GM23338 (cell line): ENCODE data around the gene CCNY. TPM values are rescaled to one million over a fixed set of nuclear protein-coding genes. Genes with fewer than 3 reads are reported as not detected.

Experiments used
- ATAC-seq: fragments of 200-7000 bp; cut with Tn5 transposase; 3 replicates; pipeline ENCODE4 v1.9.1; 2020
- DNase-seq: peaks from one replicate; pipeline ENCODE4 v3.0.0-alpha.2; 2015; ENCODE audit warnings: low spot score
- H2AFZ ChIP-seq: fragments of 200-600 bp; sonication (generic); 2 replicates; pipeline ENCODE4 v1.8.0; 2016; ENCODE audit warnings: antibody characterized with exemption, mild to moderate bottlenecking, moderate library complexity
- H3F3A ChIP-seq: fragments of 200-600 bp; sonication (generic); replicated peaks from 2 replicates; pipeline ENCODE4 v1.8.0; 2017; ENCODE audit warnings: antibody characterized with exemption, mixed run types, low read depth
- H3K27ac ChIP-seq: fragments of 200-600 bp; sonication (generic); 2 replicates; pipeline ENCODE4 v1.6.1; 2016; ENCODE audit warnings: low read depth
- H3K27me3 ChIP-seq: fragments of 200-600 bp; sonication (generic); 2 replicates; pipeline ENCODE4 v1.8.0; 2016; ENCODE audit warnings: mild to moderate bottlenecking, mixed run types, moderate library complexity; ENCODE audit not compliant: insufficient read depth
- H3K36me3 ChIP-seq: fragments of 200-600 bp; sonication (generic); 2 replicates; pipeline ENCODE4 v1.8.0; 2016; ENCODE audit warnings: mild to moderate bottlenecking; ENCODE audit not compliant: insufficient read depth
- H3K4me1 ChIP-seq: fragments of 200-600 bp; sonication (generic); 2 replicates; pipeline ENCODE4 v1.8.0; 2016; ENCODE audit warnings: mild to moderate bottlenecking, moderate library complexity; ENCODE audit not compliant: insufficient read depth
- H3K4me2 ChIP-seq: fragments of 200-600 bp; sonication (generic); 2 replicates; pipeline ENCODE4 v1.7.1; 2017; ENCODE audit warnings: mixed run types
- H3K4me3 ChIP-seq: fragments of 200-600 bp; sonication (generic); 2 replicates; pipeline ENCODE4 v1.6.1; 2016; ENCODE audit warnings: mixed run types
- H3K79me2 ChIP-seq: fragments of 200-600 bp; sonication (generic); replicated peaks from 2 replicates; pipeline ENCODE4 v1.8.0; 2017; ENCODE audit warnings: mild to moderate bottlenecking; ENCODE audit not compliant: insufficient read depth
- H3K9me2 ChIP-seq: fragments of 200-600 bp; sonication (generic); 2 replicates; pipeline ENCODE4 v1.8.0; 2017; ENCODE audit not compliant: insufficient read depth
- H4K20me1 ChIP-seq: fragments of 200-600 bp; sonication (generic); replicated peaks from 2 replicates; pipeline ENCODE4 v1.8.0; 2017; ENCODE audit warnings: mild to moderate bottlenecking; ENCODE audit not compliant: insufficient read depth
- H3K27ac Mint-ChIP-seq: 2 replicates; pipeline ENCODE4 v1.8.0; 2020; ENCODE audit warnings: inconsistent platforms, mild to moderate bottlenecking, moderate library complexity, mixed read lengths
- H3K27me3 Mint-ChIP-seq: 3 replicates; pipeline ENCODE4 v1.8.0; 2022; ENCODE audit warnings: low read depth, mild to moderate bottlenecking, moderate library complexity, mixed read lengths, inconsistent platforms; ENCODE audit not compliant: insufficient read depth, poor library complexity
- H3K36me3 Mint-ChIP-seq: 3 replicates; pipeline ENCODE4 v1.8.0; 2021; ENCODE audit warnings: low read depth, mild to moderate bottlenecking, inconsistent platforms, moderate library complexity, mixed read lengths
- H3K4me1 Mint-ChIP-seq: 3 replicates; pipeline ENCODE4 v1.8.0; 2020; ENCODE audit warnings: mild to moderate bottlenecking, inconsistent platforms, mixed read lengths
- H3K4me3 Mint-ChIP-seq: 3 replicates; pipeline ENCODE4 v1.8.0; 2021; ENCODE audit warnings: moderate library complexity, mild to moderate bottlenecking, inconsistent platforms, mixed read lengths
- H3K9me3 Mint-ChIP-seq: 3 replicates; pipeline ENCODE4 v1.8.0; 2020; ENCODE audit warnings: moderate library complexity, mild to moderate bottlenecking, inconsistent platforms, mixed read lengths
- CREB1 ChIP-seq: fragments of 250-450 bp; sonication (Bioruptor Pico); IDR thresholded peaks from 2 replicates; pipeline ENCODE4 v1.5.0; 2020; ENCODE audit warnings: low read depth, mild to moderate bottlenecking, moderate library complexity
- ETS1 ChIP-seq: IDR thresholded peaks from 2 replicates; pipeline ENCODE4 v1.6.1; 2016; ENCODE audit warnings: antibody characterized with exemption
- JUNB ChIP-seq: IDR thresholded peaks from one replicate; pipeline ENCODE4 v1.6.1; 2016; ENCODE audit warnings: antibody characterized with exemption; ENCODE audit not compliant: unreplicated experiment
- NANOG ChIP-seq: IDR thresholded peaks from 2 replicates; pipeline ENCODE4 v1.6.1; 2016; ENCODE audit warnings: antibody characterized with exemption, borderline replicate concordance
- polyA plus RNA-seq: library from polyadenylated mRNA; unstranded; fragments of >200 nt; fragmentation: Nextera tagmentation; extraction: Ambion mirVana; gene quantifications from 2 replicates; pipeline ENCODE4 v1.2.1, GENCODE V29; 2016
- total RNA-seq: library from RNA; depleted of rRNA; stranded (reverse); fragments of >200 nt; shearing (Covaris generic); gene quantifications from 2 replicates; pipeline ENCODE4 v1.2.3, GENCODE V29; 2014
- TF ChIP-seq, protein P1 (sequence below): fragments of 250-450 bp; sonication (Bioruptor Pico); IDR thresholded peaks from 2 replicates; pipeline ENCODE4 v1.5.0; 2020; ENCODE audit warnings: mild to moderate bottlenecking, moderate library complexity

The CCNY gene
- total and polyA plus RNA-seq, 2 experiments from 2014 or later, result 14.2 to 29.0 TPM

DNA sequence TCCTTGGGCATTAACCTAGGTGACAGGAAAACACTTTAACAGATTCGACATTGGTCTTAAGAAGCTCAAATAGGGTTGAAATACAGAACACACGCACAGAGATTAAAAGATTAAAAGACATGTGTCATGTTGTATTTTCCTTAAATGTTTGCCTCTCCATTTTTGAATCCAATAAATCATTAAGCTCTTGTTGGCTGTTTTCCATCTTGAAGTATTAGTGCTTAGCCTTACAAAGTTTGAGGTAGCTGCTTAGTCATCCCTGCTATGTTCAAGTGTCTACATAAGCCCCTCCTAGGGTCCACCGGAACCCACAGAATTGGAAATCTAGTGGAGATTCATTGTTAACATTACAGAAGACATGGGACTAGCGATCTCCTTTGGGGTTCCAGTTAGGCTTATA is 256.1 kb downstream of the CCNY start:
- TF ChIP-seq JUNB (no peak), CREB1 (CRISPR knock-in tag) (no peak)
- Mint-ChIP-seq H3K27ac (no peak overlapping the region), H3K36me3 (peaks cover 34% of the 10 kb centered on the region), H3K4me3 (no peak overlapping the region), H3K27me3 (peaks cover 7% of the 10 kb centered on the region), H3K9me3 (peaks cover 40% of the 10 kb centered on the region), H3K4me1 (peaks cover 26% of the 10 kb centered on the region)
- H3K4me1 ChIP-seq, result peaks cover 18% of the 10 kb centered on the region; the same call in 1 of the 2 replicates
- H3K79me2 ChIP-seq, result no peaks in the 10 kb centered on the region
- no peak overlapping the region for H3K4me3 ChIP-seq
- DNase-seq, result no peak
- H3K4me2 ChIP-seq, result no peak overlapping the region
- ATAC-seq, result no peak
- no peak overlapping the region for H3K27ac ChIP-seq
- no peaks in the 10 kb centered on the region for H3K36me3 ChIP-seq
- H2AFZ ChIP-seq, result no peak overlapping the region
- peaks cover 15% of the 10 kb centered on the region for H3K9me2 ChIP-seq
- H3K27me3 ChIP-seq, result no peaks in the 10 kb centered on the region
- H3F3A ChIP-seq, result peaks cover 3% of the 10 kb centered on the region
- no peaks in the 10 kb centered on the region for H4K20me1 ChIP-seq

GRCh38 chr10:35594115-35595079 is 258.1 kb downstream of the CCNY start:
- peaks cover 15% of the 10 kb centered on the region for H3K9me2 ChIP-seq
- H3K27ac ChIP-seq, result peak overlapping the region; percentile 80
- Mint-ChIP-seq H3K27ac (peak overlapping the region; percentile 45; the same call in 1 of the 2 replicates), H3K9me3 (peaks cover 37% of the 10 kb centered on the region), H3K36me3 (peaks cover 34% of the 10 kb centered on the region), H3K27me3 (peaks cover 5% of the 10 kb centered on the region), H3K4me3 (peak overlapping the region; percentile 15; the same call in 1 of the 3 replicates), H3K4me1 (peaks cover 30% of the 10 kb centered on the region)
- H3F3A ChIP-seq, result peaks cover 3% of the 10 kb centered on the region
- H3K79me2 ChIP-seq, result no peaks in the 10 kb centered on the region
- DNase-seq (peak; percentile 85), ATAC-seq (peak; percentile 95)
- TF ChIP-seq, protein P1, sequence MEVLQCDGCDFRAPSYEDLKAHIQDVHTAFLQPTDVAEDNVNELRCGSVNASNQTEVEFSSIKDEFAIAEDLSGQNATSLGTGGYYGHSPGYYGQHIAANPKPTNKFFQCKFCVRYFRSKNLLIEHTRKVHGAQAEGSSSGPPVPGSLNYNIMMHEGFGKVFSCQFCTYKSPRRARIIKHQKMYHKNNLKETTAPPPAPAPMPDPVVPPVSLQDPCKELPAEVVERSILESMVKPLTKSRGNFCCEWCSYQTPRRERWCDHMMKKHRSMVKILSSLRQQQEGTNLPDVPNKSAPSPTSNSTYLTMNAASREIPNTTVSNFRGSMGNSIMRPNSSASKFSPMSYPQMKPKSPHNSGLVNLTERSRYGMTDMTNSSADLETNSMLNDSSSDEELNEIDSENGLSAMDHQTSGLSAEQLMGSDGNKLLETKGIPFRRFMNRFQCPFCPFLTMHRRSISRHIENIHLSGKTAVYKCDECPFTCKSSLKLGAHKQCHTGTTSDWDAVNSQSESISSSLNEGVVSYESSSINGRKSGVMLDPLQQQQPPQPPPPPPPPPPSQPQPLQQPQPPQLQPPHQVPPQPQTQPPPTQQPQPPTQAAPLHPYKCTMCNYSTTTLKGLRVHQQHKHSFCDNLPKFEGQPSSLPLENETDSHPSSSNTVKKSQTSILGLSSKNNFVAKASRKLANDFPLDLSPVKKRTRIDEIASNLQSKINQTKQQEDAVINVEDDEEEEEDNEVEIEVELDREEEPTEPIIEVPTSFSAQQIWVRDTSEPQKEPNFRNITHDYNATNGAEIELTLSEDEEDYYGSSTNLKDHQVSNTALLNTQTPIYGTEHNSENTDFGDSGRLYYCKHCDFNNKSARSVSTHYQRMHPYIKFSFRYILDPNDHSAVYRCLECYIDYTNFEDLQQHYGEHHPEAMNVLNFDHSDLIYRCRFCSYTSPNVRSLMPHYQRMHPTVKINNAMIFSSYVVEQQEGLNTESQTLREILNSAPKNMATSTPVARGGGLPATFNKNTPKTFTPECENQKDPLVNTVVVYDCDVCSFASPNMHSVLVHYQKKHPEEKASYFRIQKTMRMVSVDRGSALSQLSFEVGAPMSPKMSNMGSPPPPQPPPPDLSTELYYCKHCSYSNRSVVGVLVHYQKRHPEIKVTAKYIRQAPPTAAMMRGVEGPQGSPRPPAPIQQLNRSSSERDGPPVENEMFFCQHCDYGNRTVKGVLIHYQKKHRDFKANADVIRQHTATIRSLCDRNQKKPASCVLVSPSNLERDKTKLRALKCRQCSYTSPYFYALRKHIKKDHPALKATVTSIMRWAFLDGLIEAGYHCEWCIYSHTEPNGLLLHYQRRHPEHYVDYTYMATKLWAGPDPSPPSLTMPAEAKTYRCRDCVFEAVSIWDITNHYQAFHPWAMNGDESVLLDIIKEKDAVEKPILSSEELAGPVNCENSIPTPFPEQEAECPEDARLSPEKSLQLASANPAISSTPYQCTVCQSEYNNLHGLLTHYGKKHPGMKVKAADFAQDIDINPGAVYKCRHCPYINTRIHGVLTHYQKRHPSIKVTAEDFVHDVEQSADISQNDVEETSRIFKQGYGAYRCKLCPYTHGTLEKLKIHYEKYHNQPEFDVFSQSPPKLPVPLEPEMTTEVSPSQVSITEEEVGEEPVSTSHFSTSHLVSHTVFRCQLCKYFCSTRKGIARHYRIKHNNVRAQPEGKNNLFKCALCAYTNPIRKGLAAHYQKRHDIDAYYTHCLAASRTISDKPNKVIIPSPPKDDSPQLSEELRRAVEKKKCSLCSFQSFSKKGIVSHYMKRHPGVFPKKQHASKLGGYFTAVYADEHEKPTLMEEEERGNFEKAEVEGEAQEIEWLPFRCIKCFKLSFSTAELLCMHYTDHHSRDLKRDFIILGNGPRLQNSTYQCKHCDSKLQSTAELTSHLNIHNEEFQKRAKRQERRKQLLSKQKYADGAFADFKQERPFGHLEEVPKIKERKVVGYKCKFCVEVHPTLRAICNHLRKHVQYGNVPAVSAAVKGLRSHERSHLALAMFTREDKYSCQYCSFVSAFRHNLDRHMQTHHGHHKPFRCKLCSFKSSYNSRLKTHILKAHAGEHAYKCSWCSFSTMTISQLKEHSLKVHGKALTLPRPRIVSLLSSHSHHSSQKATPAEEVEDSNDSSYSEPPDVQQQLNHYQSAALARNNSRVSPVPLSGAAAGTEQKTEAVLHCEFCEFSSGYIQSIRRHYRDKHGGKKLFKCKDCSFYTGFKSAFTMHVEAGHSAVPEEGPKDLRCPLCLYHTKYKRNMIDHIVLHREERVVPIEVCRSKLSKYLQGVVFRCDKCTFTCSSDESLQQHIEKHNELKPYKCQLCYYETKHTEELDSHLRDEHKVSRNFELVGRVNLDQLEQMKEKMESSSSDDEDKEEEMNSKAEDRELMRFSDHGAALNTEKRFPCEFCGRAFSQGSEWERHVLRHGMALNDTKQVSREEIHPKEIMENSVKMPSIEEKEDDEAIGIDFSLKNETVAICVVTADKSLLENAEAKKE (CRISPR knock-in tag), result peak; percentile 61
- TF ChIP-seq ETS1, result no peak
- TF ChIP-seq NANOG, result peak; percentile 49; the same call in 1 of the 2 replicates
- H3K36me3 ChIP-seq, result no peaks in the 10 kb centered on the region
- peaks cover 18% of the 10 kb centered on the region; the same call in 1 of the 2 replicates for H3K4me1 ChIP-seq
- H3K4me3 ChIP-seq, result no peak overlapping the region
- H4K20me1 ChIP-seq, result no peaks in the 10 kb centered on the region
- H3K27me3 ChIP-seq, result no peaks in the 10 kb centered on the region
- no peak overlapping the region for H2AFZ ChIP-seq
- H3K4me2 ChIP-seq, result peak overlapping the region; percentile 37
